ENCODE measurements around the gene SLC22A23. TPM values are rescaled to one million over a fixed set of nuclear protein-coding genes. Genes with fewer than 3 reads are reported as not detected.
A peak's percentile ranks its signal among the peaks of the same experiment; 100 is the strongest.

The SLC22A23 gene
- 1 to 10 TPM; 7.1 to 9.6 (median 8.2) TPM for total RNA-seq

GRCh38 chr6:3456898-3457709, at the start of gene SLC22A23:
Gene SLC22A23, minus strand, starts transcription at chr6:3457050. Its CDS starts 491 bp downstream, at chr6:3456559.
- no peaks in the 10 kb centered on the region for H3K36me3 ChIP-seq
- H3K27ac ChIP-seq = peak within 1 kb of the TSS; percentile 10 to 81 (median 68)
- peak; percentile 46 to 50 for DNase-seq (ENCODE audit: low spot score in 2 of 2)
- TF ChIP-seq CTCF (IDR thresholded peaks at IDR 0.05) (peak; percentile 69 to 97 (median 88)), EP300 (IDR thresholded peaks at IDR 0.05) (no peak), POLR2A (IDR thresholded peaks at IDR 0.05) (no peak)
- H3K4me3 ChIP-seq = peak within 1 kb of the TSS; percentile 49 to 74 (median 54)
- peaks cover 0 to 34% (median 12%) of the 10 kb centered on the region in 4 donors for H3K4me1 ChIP-seq
- no peaks in the 10 kb centered on the region for H3K9me3 ChIP-seq
- H3K27me3 ChIP-seq = peaks cover 0 to 4% of the 10 kb centered on the region in 2 donors
- WGBS, 2 donors = 1% methylated on average over 22 to 37 of the region's 97 CpGs

GRCh38 chr6:3506200-3506599, 49.4 kb upstream of the SLC22A23 start:
- H3K4me3 ChIP-seq = no peak overlapping the region
- H3K36me3 ChIP-seq = no peaks in the 10 kb centered on the region
- no peak for DNase-seq (ENCODE audit: low spot score in 2 of 2)
- no peaks in the 10 kb centered on the region for H3K27me3 ChIP-seq
- no peaks in the 10 kb centered on the region for H3K4me1 ChIP-seq
- WGBS, 2 donors = 60 to 63% methylated on average over 4 of the region's 4 CpGs
- no peak overlapping the region for H3K27ac ChIP-seq
- no peaks in the 10 kb centered on the region for H3K9me3 ChIP-seq
- TF ChIP-seq EP300 (IDR thresholded peaks at IDR 0.05) = no peak
- no peak for TF ChIP-seq POLR2A (IDR thresholded peaks at IDR 0.05)
- no peak for TF ChIP-seq CTCF (IDR thresholded peaks at IDR 0.05)

- H3K36me3 ChIP-seq = no peaks in the 10 kb centered on the region
- no peak overlapping the region for H3K4me3 ChIP-seq
- H3K9me3 ChIP-seq = no peaks in the 10 kb centered on the region
- DNase-seq (ENCODE audit: low spot score in 2 of 2) = no peak
- no peaks in the 10 kb centered on the region for H3K27me3 ChIP-seq
- no peak for TF ChIP-seq CTCF (IDR thresholded peaks at IDR 0.05)
- TF ChIP-seq EP300 (IDR thresholded peaks at IDR 0.05) = no peak
- no peak for TF ChIP-seq POLR2A (IDR thresholded peaks at IDR 0.05)
- 74 to 82% methylated on average over 13 of the region's 13 CpGs for WGBS, 2 donors
- no peak overlapping the region for H3K27ac ChIP-seq
- peaks cover 0 to 2% (median 0%) of the 10 kb centered on the region in 4 donors for H3K4me1 ChIP-seq
Measured at GRCh38 chr6:3504938-3505805, 48.3 kb upstream of the SLC22A23 start.

GRCh38 chr6:3504354-3504753, 47.5 kb upstream of the SLC22A23 start:
- no peak for DNase-seq (ENCODE audit: low spot score in 2 of 2)
- Histone ChIP-seq H3K4me1 (peaks cover 0 to 8% (median 0%) of the 10 kb centered on the region in 4 donors), H3K9me3 (no peaks in the 10 kb centered on the region), H3K27me3 (no peaks in the 10 kb centered on the region), H3K27ac (no peak overlapping the region), H3K36me3 (no peaks in the 10 kb centered on the region), H3K4me3 (no peak overlapping the region)
- WGBS, 2 donors = 84 to 85% methylated on average over 5 of the region's 5 CpGs
- TF ChIP-seq POLR2A (IDR thresholded peaks at IDR 0.05) (no peak), EP300 (IDR thresholded peaks at IDR 0.05) (no peak), CTCF (IDR thresholded peaks at IDR 0.05) (no peak)
